Stomach (tissue), 9 donors: ENCODE measurements around the gene FERMT1. TPM values are rescaled to one million over a fixed set of nuclear protein-coding genes. Genes with fewer than 3 reads are reported as not detected.

Experiments
- DNase-seq, 2 donors: peaks; one replicate each; pipeline versions ENCODE4 v3.0.0 to v3.0.0-alpha.2; 2013 to 2019
- H3K27ac ChIP-seq, 5 donors: fragments of 200-600 bp in 4 of 5; sonication (generic) in 4 of 5; one replicate each; pipeline ENCODE4 v1.5.1; 2013 to 2019; ENCODE audit warnings: mild to moderate bottlenecking in 1 of 5, moderate library complexity in 1 of 5
- H3K27me3 ChIP-seq, 3 donors: fragments of 200-600 bp; sonication (generic); one replicate each; pipeline ENCODE4 v1.5.1; 2017 to 2019; ENCODE audit warnings: mixed run types in 1 of 3
- H3K36me3 ChIP-seq, 4 donors: fragments of 200-600 bp; sonication (generic); 1 replicate in 3 of 4; 2 replicates in 1 of 4; pipeline ENCODE4 v1.5.1; 2016 to 2019
- H3K4me1 ChIP-seq, 4 donors: fragments of 200-600 bp; sonication (generic); one replicate each; pipeline ENCODE4 v1.5.1; 2016 to 2019
- H3K4me3 ChIP-seq, 4 donors: fragments of 200-600 bp; sonication (generic) in 3 of 4; one replicate each; pipeline ENCODE4 v1.5.1; 2016 to 2019; ENCODE audit warnings: mild to moderate bottlenecking in 1 of 4
- H3K9me3 ChIP-seq, 4 donors: fragments of 200-600 bp; sonication (generic); one replicate each; pipeline ENCODE4 v1.5.1; 2016 to 2019
- CTCF ChIP-seq, 7 experiments: fragments of 450-650 bp in 4 of 7; fragments of 200-600 bp in 3 of 7; sonication (generic) in 3 of 7; IDR thresholded peaks; one replicate each; pipeline ENCODE4 v1.5.1; 2016 to 2019; ENCODE audit warnings: antibody characterized with exemption in 7 of 7, control low read depth in 2 of 7, mild to moderate bottlenecking in 1 of 7
- EP300 ChIP-seq: sonication (generic); formaldehyde crosslinking; IDR thresholded peaks from one replicate; pipeline ENCODE4 v1.6.1; 2017; ENCODE audit warnings: antibody characterized with exemption
- POLR2A ChIP-seq, 4 donors: fragments of 450-650 bp; IDR thresholded peaks; one replicate each; pipeline ENCODE4 v1.6.1; 2016; ENCODE audit warnings: antibody characterized with exemption in 4 of 4, control low read depth in 2 of 4, mild to moderate bottlenecking in 1 of 4, moderate library complexity in 1 of 4
- POLR2AphosphoS5 ChIP-seq, 3 donors: sonication (generic); formaldehyde crosslinking; IDR thresholded peaks; one replicate each; pipeline ENCODE4 v1.6.1; 2016; ENCODE audit warnings: antibody characterized with exemption in 3 of 3
- WGBS, 5 donors: extraction: QIAGEN DNeasy Blood & Tissue Kit in 3 of 5; methylation state at CpG; one replicate each; pipeline versions ENCODE4 v1.1.5 to v1.1.7; 2013 to 2018; 5-methylcytosine and 5-hydroxymethylcytosine counted together
- intact Hi-C: fragments of 100-400 bp; cut with DNase I; formaldehyde crosslinking; loops from one replicate; pipeline ENCODE4 v1.15.1; 2023; ENCODE audit warnings: low total_unique reads
- polyA plus RNA-seq, 3 donors: library from polyadenylated mRNA; stranded (reverse); fragments of 200-250 nt; gene quantifications; one replicate each; pipeline ENCODE4 v1.2.3, GENCODE V29; 2013
- total RNA-seq, 5 donors: library from RNA; depleted of rRNA; stranded (reverse); fragments of >200 nt; gene quantifications; one replicate each; pipeline versions ENCODE4 v1.1.0 to v1.2.3, GENCODE V29; 2014 to 2016
- donor health status: healthy with polysubstance abuse.
- donor health status: Bipolar disorder and iron deficiency.
- donor health status: healthy.

Gene FERMT1
- total and polyA plus RNA-seq, 8 donors, result 0.45 to 14.5 (median 7.9) TPM

GRCh38 chr20:6091661-6092060, 31.2 kb downstream of the FERMT1 start:
- 77 to 93% (median 88%) methylated on average over 8 of the region's 8 CpGs for WGBS, 5 donors
- Histone ChIP-seq H3K36me3 (peaks cover 0 to 17% (median 14%) of the 10 kb centered on the region in 4 donors), H3K4me3 (no peak overlapping the region), H3K4me1 (peaks cover 0 to 17% (median 5%) of the 10 kb centered on the region in 4 donors), H3K27ac (no peak overlapping the region), H3K9me3 (no peaks in the 10 kb centered on the region), H3K27me3 (no peaks in the 10 kb centered on the region)
- intact Hi-C loops, result no loop called here
- TF ChIP-seq CTCF (IDR thresholded peaks at IDR 0.05) (no peak), EP300 (no peak), POLR2AphosphoS5 (IDR thresholded peaks at IDR 0.05) (no peak), POLR2A (IDR thresholded peaks at IDR 0.05) (no peak)
- no peak for DNase-seq

- no peak for TF ChIP-seq CTCF (IDR thresholded peaks at IDR 0.05)
- no peak for TF ChIP-seq POLR2AphosphoS5 (IDR thresholded peaks at IDR 0.05)
- Histone ChIP-seq H3K36me3 (peaks cover 0 to 53% (median 47%) of the 10 kb centered on the region in 4 donors), H3K4me3 (no peak overlapping the region), H3K4me1 (no peaks in the 10 kb centered on the region), H3K27me3 (no peaks in the 10 kb centered on the region), H3K27ac (no peak overlapping the region), H3K9me3 (no peaks in the 10 kb centered on the region)
- no peak for DNase-seq
- intact Hi-C loops, result no loop called here
- 49 to 89% (median 82%) methylated on average over 2 of the region's 2 CpGs for WGBS, 5 donors
These were observed 36.0 kb downstream of the FERMT1 start for GRCh38 chr20:6086868-6087267.

- Histone ChIP-seq H3K4me3 (no peak overlapping the region), H3K4me1 (no peaks in the 10 kb centered on the region), H3K36me3 (peaks cover 0 to 74% (median 48%) of the 10 kb centered on the region in 4 donors), H3K27me3 (no peaks in the 10 kb centered on the region), H3K27ac (no peak overlapping the region), H3K9me3 (no peaks in the 10 kb centered on the region)
- 82 to 84% (median 83%) methylated on average over 9 of the region's 9 CpGs for WGBS, 5 donors
- DNase-seq, result no peak
- intact Hi-C loops, result no loop called here
- TF ChIP-seq CTCF (IDR thresholded peaks at IDR 0.05), result no peak
- TF ChIP-seq POLR2AphosphoS5 (IDR thresholded peaks at IDR 0.05), result no peak
- no peak for TF ChIP-seq EP300
- TF ChIP-seq POLR2A (IDR thresholded peaks at IDR 0.05), result no peak
These were observed 38.9 kb downstream of the FERMT1 start for GRCh38 chr20:6083926-6084325.

GRCh38 chr20:6081236-6081635, 41.6 kb downstream of the FERMT1 start:
- Histone ChIP-seq H3K4me1 (peaks cover 0 to under 1% (median 0%) of the 10 kb centered on the region in 4 donors), H3K27ac (no peak overlapping the region), H3K27me3 (no peaks in the 10 kb centered on the region), H3K4me3 (no peak overlapping the region), H3K9me3 (no peaks in the 10 kb centered on the region), H3K36me3 (peaks cover 0 to 68% (median 37%) of the 10 kb centered on the region in 4 donors)
- no peak for DNase-seq
- WGBS, 5 donors, result 38 to 83% (median 79%) methylated on average over 2 of the region's 2 CpGs
- intact Hi-C loops, result no loop called here
- TF ChIP-seq CTCF (IDR thresholded peaks at IDR 0.05) (no peak), POLR2A (IDR thresholded peaks at IDR 0.05) (no peak), EP300 (no peak), POLR2AphosphoS5 (IDR thresholded peaks at IDR 0.05) (no peak)
